Naive thymus-derived CD8-positive, alpha-beta T cell (primary cell): ENCODE results near the gene GCAT. TPM values are rescaled to one million over a fixed set of nuclear protein-coding genes. Genes with fewer than 3 reads are reported as not detected.

Experiments used
- ATAC-seq, 2 donors: fragments of 150-1000 bp; cut with Tn5 transposase in 1 of 2; sonication (Bioruptor Pico), chemical (Tn5 transposase) in 1 of 2; 1 replicate in 1 of 2; 2 replicates in 1 of 2; pipeline ENCODE4 v1.10.0; 2021; ENCODE audit warnings: mild to moderate bottlenecking in 2 of 2, moderate library complexity in 2 of 2
- POLR2A ChIA-PET: fragments of 350-600 bp; sonication (Branson Sonifier 250); formaldehyde crosslinking; loops from one replicate; lab custom pipeline; 2021; ENCODE audit warnings: antibody characterized with exemption; lab: Charles Lee
- DNase-seq, 10 donors: peaks; one replicate each; pipeline versions ENCODE4 v3.0.0 to v3.0.0-alpha.2; 2020 to 2022
- H3K27ac Mint-ChIP-seq, 10 donors: one replicate each; pipeline ENCODE4 v1.8.0; 2020 to 2022; ENCODE audit warnings: mild to moderate bottlenecking in 10 of 10, mixed read lengths in 10 of 10, moderate library complexity in 4 of 10, inconsistent platforms in 1 of 10
- H3K27me3 Mint-ChIP-seq, 5 donors: one replicate each; pipeline ENCODE4 v1.8.0; 2021 to 2022; ENCODE audit warnings: mixed read lengths in 5 of 5
- H3K36me3 Mint-ChIP-seq, 3 donors: one replicate each; pipeline ENCODE4 v1.8.0; 2020 to 2022; ENCODE audit warnings: mixed read lengths in 3 of 3, mild to moderate bottlenecking in 2 of 3, inconsistent platforms in 1 of 3
- H3K4me1 Mint-ChIP-seq, 4 donors: one replicate each; pipeline ENCODE4 v1.8.0; 2021 to 2022; ENCODE audit warnings: mixed read lengths in 4 of 4
- H3K4me3 Mint-ChIP-seq, 10 donors: one replicate each; pipeline ENCODE4 v1.8.0; 2020 to 2022; ENCODE audit warnings: mild to moderate bottlenecking in 10 of 10, mixed read lengths in 10 of 10, moderate library complexity in 6 of 10, inconsistent platforms in 1 of 10
- H3K9me3 Mint-ChIP-seq, 9 donors: one replicate each; pipeline ENCODE4 v1.8.0; 2020 to 2022; ENCODE audit warnings: mixed read lengths in 9 of 9, mild to moderate bottlenecking in 3 of 9, inconsistent platforms in 1 of 9, moderate library complexity in 1 of 9
- polyA plus RNA-seq, 3 donors: library from polyadenylated mRNA; unstranded; fragments of 300-500 nt; fragmentation: Illumina TruSeq; gene quantifications; one replicate each; pipeline ENCODE4 v1.2.3, GENCODE V29; 2021
- total RNA-seq, 8 experiments: library from RNA in 2 of 8; stranded (reverse) in 2 of 8; gene quantifications; one replicate each; pipeline ENCODE4 v1.2.3 and lab custom pipeline; 2021 to 2026

Gene GCAT
- total and polyA plus RNA-seq, 5 experiments from 2014 or later, result 1.8 to 7.6 (median 4.0) TPM

- ATAC-seq (no peak), DNase-seq (no peak)
- Mint-ChIP-seq H3K4me1 (peaks cover 0 to 4% (median under 1%) of the 10 kb centered on the region in 4 donors), H3K27ac (peak overlapping the region in 1 of 10 donors; percentile 71), H3K36me3 (peaks cover 0 to 14% (median 3%) of the 10 kb centered on the region in 3 donors), H3K9me3 (no peaks in the 10 kb centered on the region), H3K4me3 (no peak overlapping the region), H3K27me3 (no peaks in the 10 kb centered on the region)
- POLR2A ChIA-PET, result no interaction called here
These were observed 36.7 kb upstream of the GCAT start for GRCh38 chr22:37771081-37771480.

- no peak overlapping the region for H3K4me3 Mint-ChIP-seq
- no peak for ATAC-seq
- H3K9me3 Mint-ChIP-seq, result no peaks in the 10 kb centered on the region
- no peak for DNase-seq
- H3K36me3 Mint-ChIP-seq, result peaks cover 0 to 14% (median 3%) of the 10 kb centered on the region in 3 donors
- H3K27me3 Mint-ChIP-seq, result no peaks in the 10 kb centered on the region
- no peak overlapping the region for H3K27ac Mint-ChIP-seq
- H3K4me1 Mint-ChIP-seq, result peaks cover 0 to 4% (median under 1%) of the 10 kb centered on the region in 4 donors
- POLR2A ChIA-PET, result no interaction called here
These were observed 35.9 kb upstream of the GCAT start for GRCh38 chr22:37771702-37772427.

- Mint-ChIP-seq H3K36me3 (peaks cover 0 to 14% (median 3%) of the 10 kb centered on the region in 3 donors), H3K4me3 (no peak overlapping the region), H3K9me3 (no peaks in the 10 kb centered on the region), H3K4me1 (peaks cover 0 to 4% (median 3%) of the 10 kb centered on the region in 4 donors), H3K27me3 (no peaks in the 10 kb centered on the region), H3K27ac (peak overlapping the region in 1 of 10 donors; percentile 41)
- DNase-seq (no peak), ATAC-seq (no peak)
- POLR2A ChIA-PET, result no interaction called here
These were observed 33.0 kb upstream of the GCAT start for GRCh38 chr22:37774728-37775127.

GRCh38 chr22:37775785-37776638 lies 31.7 kb upstream of the GCAT start:
- peaks cover 0 to 6% (median 3%) of the 10 kb centered on the region in 4 donors for H3K4me1 Mint-ChIP-seq
- DNase-seq (no peak), ATAC-seq (no peak)
- POLR2A ChIA-PET, result interaction anchor here (0.7 kb wide), 1 partner anchor 1693 kb away, joined by 4 read pairs; no protein-coding TSS in a partner anchor
- H3K27me3 Mint-ChIP-seq, result no peaks in the 10 kb centered on the region
- H3K27ac Mint-ChIP-seq, result peak overlapping the region in 3 of 10 donors; percentile 28 to 81 (median 55)
- H3K9me3 Mint-ChIP-seq, result no peaks in the 10 kb centered on the region
- H3K4me3 Mint-ChIP-seq, result no peak overlapping the region
- peaks cover 0 to 11% (median 3%) of the 10 kb centered on the region in 3 donors for H3K36me3 Mint-ChIP-seq

- Mint-ChIP-seq H3K4me1 (peaks cover 0 to 6% (median 3%) of the 10 kb centered on the region in 4 donors), H3K27ac (peak overlapping the region in 1 of 10 donors; percentile 55), H3K4me3 (no peak overlapping the region), H3K9me3 (no peaks in the 10 kb centered on the region), H3K27me3 (no peaks in the 10 kb centered on the region), H3K36me3 (peaks cover 0 to 11% (median 3%) of the 10 kb centered on the region in 3 donors)
- ATAC-seq (no peak), DNase-seq (no peak)
- POLR2A ChIA-PET, result interaction anchor here (0.7 kb wide), 1 partner anchor 1693 kb away, joined by 4 read pairs; no protein-coding TSS in a partner anchor
These were observed 31.1 kb upstream of the GCAT start for GRCh38 chr22:37776639-37777005.

- Mint-ChIP-seq H3K4me3 (no peak overlapping the region), H3K36me3 (peaks cover 0 to 11% (median 3%) of the 10 kb centered on the region in 3 donors), H3K27ac (peak overlapping the region in 2 of 10 donors; percentile 34 to 55), H3K4me1 (peaks cover 0 to 6% (median 3%) of the 10 kb centered on the region in 4 donors), H3K9me3 (no peaks in the 10 kb centered on the region), H3K27me3 (no peaks in the 10 kb centered on the region)
- POLR2A ChIA-PET, result interaction anchor here (0.7 kb wide), 1 partner anchor 1694 kb away, joined by 4 read pairs; no protein-coding TSS in a partner anchor
- ATAC-seq, result no peak
- DNase-seq, result no peak
These were observed 30.5 kb upstream of the GCAT start for GRCh38 chr22:37777122-37777687.

GRCh38 chr22:37778370-37779009 lies 29.2 kb upstream of the GCAT start:
- H3K9me3 Mint-ChIP-seq, result no peaks in the 10 kb centered on the region
- no peaks in the 10 kb centered on the region for H3K27me3 Mint-ChIP-seq
- no peak for ATAC-seq

GRCh38 chr22:37781434-37782059 lies 26.2 kb upstream of the GCAT start:
- Mint-ChIP-seq H3K27ac (no peak overlapping the region), H3K36me3 (no peaks in the 10 kb centered on the region), H3K9me3 (no peaks in the 10 kb centered on the region), H3K4me3 (no peak overlapping the region), H3K4me1 (peaks cover 0 to 6% (median under 1%) of the 10 kb centered on the region in 4 donors), H3K27me3 (peaks cover 0 to 2% (median 0%) of the 10 kb centered on the region in 5 donors)
- ATAC-seq (no peak), DNase-seq (no peak)
- POLR2A ChIA-PET, result interaction anchor here (0.5 to 0.6 kb wide), 2 partner anchors 13 to 18 kb away, joined by 3 to 5 read pairs; no protein-coding TSS in a partner anchor

More at GRCh38 chr22:37778370-37779009, 29.2 kb upstream of the GCAT start:
- DNase-seq, result no peak
- H3K4me3 Mint-ChIP-seq, result no peak overlapping the region
- POLR2A ChIA-PET, result no interaction called here
- peaks cover 0 to 2% (median 0%) of the 10 kb centered on the region in 3 donors for H3K36me3 Mint-ChIP-seq
- peaks cover 0 to 6% (median 3%) of the 10 kb centered on the region in 4 donors for H3K4me1 Mint-ChIP-seq
- no peak overlapping the region for H3K27ac Mint-ChIP-seq

- Mint-ChIP-seq H3K9me3 (no peaks in the 10 kb centered on the region), H3K36me3 (no peaks in the 10 kb centered on the region), H3K4me3 (no peak overlapping the region), H3K4me1 (peaks cover 0 to 6% (median under 1%) of the 10 kb centered on the region in 4 donors), H3K27ac (no peak overlapping the region), H3K27me3 (peaks cover 0 to 2% (median 0%) of the 10 kb centered on the region in 5 donors)
- no peak for DNase-seq
- no peak for ATAC-seq
- POLR2A ChIA-PET, result interaction anchor here (0.5 to 0.6 kb wide), 3 partner anchors 14 to 621 kb away, joined by 3 to 6 read pairs (median 5); no protein-coding TSS in a partner anchor
These were observed 25.2 kb upstream of the GCAT start for GRCh38 chr22:37782340-37783168.

- Mint-ChIP-seq H3K4me3 (no peak overlapping the region), H3K4me1 (peaks cover 0 to under 1% (median 0%) of the 10 kb centered on the region in 4 donors), H3K27me3 (peaks cover 0 to 2% (median 0%) of the 10 kb centered on the region in 5 donors), H3K27ac (no peak overlapping the region), H3K36me3 (no peaks in the 10 kb centered on the region), H3K9me3 (no peaks in the 10 kb centered on the region)
- DNase-seq (no peak), ATAC-seq (no peak)
- POLR2A ChIA-PET, result interaction anchor here (0.6 kb wide), 1 partner anchor 139 kb away, joined by 8 read pairs; no protein-coding TSS in a partner anchor
These were observed 22.8 kb upstream of the GCAT start for GRCh38 chr22:37784829-37785495.
